Suprapubic skin (tissue), 4 donors: Measurements from ENCODE around the gene ILRUN. TPM values are rescaled to one million over a fixed set of nuclear protein-coding genes. Genes with fewer than 3 reads are reported as not detected.

Experiments used
- DNase-seq, 2 donors: peaks; one replicate each; pipeline ENCODE4 v3.0.0-alpha.2; 2019; ENCODE audit warnings: low spot score in 2 of 2
- H3K27ac ChIP-seq: fragments of 200-600 bp; sonication (generic); one replicate; pipeline ENCODE4 v1.5.1; 2019
- H3K27me3 ChIP-seq: fragments of 200-600 bp; sonication (generic); one replicate; pipeline ENCODE4 v1.5.1; 2019
- H3K36me3 ChIP-seq: fragments of 200-600 bp; sonication (generic); one replicate; pipeline ENCODE4 v1.5.1; 2019
- H3K4me1 ChIP-seq: fragments of 200-600 bp; sonication (generic); one replicate; pipeline ENCODE4 v1.5.1; 2019
- H3K4me3 ChIP-seq: fragments of 200-600 bp; sonication (generic); one replicate; pipeline ENCODE4 v1.5.1; 2019; ENCODE audit warnings: mild to moderate bottlenecking
- H3K9me3 ChIP-seq: fragments of 200-600 bp; sonication (generic); one replicate; pipeline ENCODE4 v1.5.1; 2019
- CTCF ChIP-seq, 2 donors: fragments of 200-600 bp in 1 of 2; fragments of 450-650 bp in 1 of 2; sonication (generic) in 1 of 2; IDR thresholded peaks; one replicate each; pipeline ENCODE4 v1.5.1; 2016 to 2019; ENCODE audit warnings: antibody characterized with exemption in 2 of 2, mild to moderate bottlenecking in 1 of 2, moderate library complexity in 1 of 2
- EP300 ChIP-seq: sonication (generic); formaldehyde crosslinking; IDR thresholded peaks from one replicate; pipeline ENCODE4 v1.6.1; 2017; ENCODE audit warnings: antibody characterized with exemption
- POLR2A ChIP-seq, 2 donors: fragments of 450-650 bp; IDR thresholded peaks; one replicate each; pipeline ENCODE4 v1.6.1; 2017; ENCODE audit warnings: antibody characterized with exemption in 2 of 2, mild to moderate bottlenecking in 2 of 2, moderate library complexity in 2 of 2
- POLR2AphosphoS5 ChIP-seq, 3 donors: sonication (generic); formaldehyde crosslinking; IDR thresholded peaks; one replicate each; pipeline ENCODE4 v1.6.1; 2017; ENCODE audit warnings: antibody characterized with exemption in 3 of 3
- WGBS: methylation state at CpG from one replicate; pipeline ENCODE4 v1.1.5; 2018; 5-methylcytosine and 5-hydroxymethylcytosine counted together
- total RNA-seq, 4 donors: library from RNA; depleted of rRNA; stranded (reverse); fragments of >200 nt; gene quantifications; one replicate each; pipeline ENCODE4 v1.1.0, GENCODE V29; 2016

ILRUN gene
- total RNA-seq, 4 donors from 2014 or later: 65.0 to 86.5 (median 69.6) TPM

- no peaks in the 10 kb centered on the region for H3K27me3 ChIP-seq
- no peak for TF ChIP-seq POLR2A (IDR thresholded peaks at IDR 0.05)
- no peak for TF ChIP-seq EP300
- TF ChIP-seq POLR2AphosphoS5 (IDR thresholded peaks at IDR 0.05): no peak
- TF ChIP-seq CTCF (IDR thresholded peaks at IDR 0.05): no peak
- peak overlapping the region; percentile 2 for H3K27ac ChIP-seq
- H3K9me3 ChIP-seq: no peaks in the 10 kb centered on the region
- WGBS: 18% methylated on average over 5 of the region's 5 CpGs
- H3K36me3 ChIP-seq: no peaks in the 10 kb centered on the region
- H3K4me3 ChIP-seq: no peak overlapping the region
- H3K4me1 ChIP-seq: peaks cover 11% of the 10 kb centered on the region
- no peak for DNase-seq
Measured at GRCh38 chr6:34709386-34709785, 12.8 kb upstream of the ILRUN start.

GRCh38 chr6:34705241-34705640 is 8.7 kb upstream of the ILRUN start:
- Histone ChIP-seq H3K9me3 (no peaks in the 10 kb centered on the region), H3K27me3 (no peaks in the 10 kb centered on the region), H3K27ac (no peak overlapping the region), H3K4me3 (no peak overlapping the region), H3K36me3 (no peaks in the 10 kb centered on the region), H3K4me1 (peaks cover 11% of the 10 kb centered on the region)
- no peak for DNase-seq
- WGBS: 70% methylated on average over 3 of the region's 3 CpGs
- no peak for TF ChIP-seq POLR2AphosphoS5 (IDR thresholded peaks at IDR 0.05)
- TF ChIP-seq EP300: no peak
- no peak for TF ChIP-seq CTCF (IDR thresholded peaks at IDR 0.05)

GRCh38 chr6:34701199-34701598 is 4.6 kb upstream of the ILRUN start:
- H3K27ac ChIP-seq: no peak overlapping the region
- peaks cover 8% of the 10 kb centered on the region for H3K4me1 ChIP-seq
- H3K9me3 ChIP-seq: no peaks in the 10 kb centered on the region
- no peaks in the 10 kb centered on the region for H3K36me3 ChIP-seq
- WGBS: 88% methylated on average over 9 of the region's 9 CpGs
- H3K4me3 ChIP-seq: no peak overlapping the region
- no peak for DNase-seq
- no peaks in the 10 kb centered on the region for H3K27me3 ChIP-seq
- TF ChIP-seq EP300 (no peak), CTCF (IDR thresholded peaks at IDR 0.05) (no peak), POLR2AphosphoS5 (IDR thresholded peaks at IDR 0.05) (no peak), POLR2A (IDR thresholded peaks at IDR 0.05) (no peak)

- 93% methylated on average over 5 of the region's 5 CpGs for WGBS
- H3K36me3 ChIP-seq: no peaks in the 10 kb centered on the region
- peaks cover 36% of the 10 kb centered on the region for H3K4me1 ChIP-seq
- no peak for DNase-seq
- H3K9me3 ChIP-seq: no peaks in the 10 kb centered on the region
- TF ChIP-seq EP300 (no peak), POLR2A (IDR thresholded peaks at IDR 0.05) (no peak), CTCF (IDR thresholded peaks at IDR 0.05) (no peak), POLR2AphosphoS5 (IDR thresholded peaks at IDR 0.05) (no peak)
- no peak overlapping the region for H3K27ac ChIP-seq
- no peaks in the 10 kb centered on the region for H3K27me3 ChIP-seq
- H3K4me3 ChIP-seq: no peak overlapping the region
Measured at GRCh38 chr6:34697904-34698559, 1.5 kb upstream of the ILRUN start.

- no peak for TF ChIP-seq POLR2A (IDR thresholded peaks at IDR 0.05)
- no peak for TF ChIP-seq EP300
- TF ChIP-seq CTCF (IDR thresholded peaks at IDR 0.05): no peak
- no peak for TF ChIP-seq POLR2AphosphoS5 (IDR thresholded peaks at IDR 0.05)
- WGBS: 56% methylated on average over 5 of the region's 5 CpGs
- DNase-seq: no peak
- H3K36me3 ChIP-seq: no peaks in the 10 kb centered on the region
- peak overlapping the region; percentile 86 for H3K4me3 ChIP-seq
- H3K4me1 ChIP-seq: peaks cover 40% of the 10 kb centered on the region
- H3K27me3 ChIP-seq: no peaks in the 10 kb centered on the region
- H3K27ac ChIP-seq: no peak overlapping the region
- no peaks in the 10 kb centered on the region for H3K9me3 ChIP-seq
Measured at GRCh38 chr6:34697544-34697836, 923 bp upstream of the ILRUN start.
